Ramos (cell line): ENCODE results near the gene IQCK.

ENCODE experiments used
- in situ Hi-C: fragments of 300-500 bp; cut with MboI; formaldehyde crosslinking; loops from one replicate; pipeline ENCODE4 v1.14.3; 2022; ENCODE audit warnings: low sequenced_read_pairs; ENCODE audit not compliant: unreplicated experiment

IQCK gene

GRCh38 chr16:19898166-19898565, 180.1 kb downstream of the IQCK start:
- in situ Hi-C loops, result loop anchor here (10.0 kb wide), 1 partner anchor 487 kb away; no protein-coding TSS in a partner anchor

- in situ Hi-C loops, result loop anchor here (10.0 kb wide), 1 partner anchor 486 kb away; no protein-coding TSS in a partner anchor
These were observed 181.0 kb downstream of the IQCK start for GRCh38 chr16:19898924-19899604.

- in situ Hi-C loops, result loop anchor here (10.0 kb wide), 1 partner anchor 485 kb away; no protein-coding TSS in a partner anchor
These were observed 181.5 kb downstream of the IQCK start for GRCh38 chr16:19899605-19899955.

- in situ Hi-C loops, result loop anchor here (10.0 kb wide), 1 partner anchor 394 kb away; no protein-coding TSS in a partner anchor
These were observed 183.1 kb downstream of the IQCK start for GRCh38 chr16:19901164-19901563.

- in situ Hi-C loops, result loop anchor here (10.0 kb wide), 1 partner anchor 387 kb away; no protein-coding TSS in a partner anchor
These were observed 189.3 kb downstream of the IQCK start for GRCh38 chr16:19907161-19907992.
